GM21723 (cell line): Measurements from ENCODE around the gene FSTL5.

Experiments used
- ATAC-seq: cut with Tn5 transposase; IDR thresholded peaks from one replicate; pipeline ENCODE4 v1.9.1; 2021; ENCODE audit warnings: mild to moderate bottlenecking, moderate library complexity; ENCODE audit not compliant: unreplicated experiment

Gene FSTL5

DNA sequence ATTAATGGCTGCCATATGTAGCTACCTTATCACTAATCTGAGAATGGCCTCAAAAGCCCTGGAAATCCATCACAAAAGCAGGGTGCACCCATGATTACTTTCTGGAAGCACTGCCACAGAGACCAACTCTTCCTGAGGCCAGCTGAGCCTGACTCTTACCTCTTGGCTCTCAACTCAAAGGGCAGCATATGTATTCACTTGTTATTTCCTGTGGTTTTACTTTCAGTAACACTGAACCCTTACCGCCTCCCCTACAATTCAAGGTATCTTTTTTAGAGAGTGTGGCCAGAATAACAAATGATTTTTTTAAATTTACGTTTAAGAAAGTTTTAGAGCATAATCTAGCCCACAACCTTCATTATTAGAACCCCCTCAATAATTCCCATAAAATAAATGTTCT is 434.9 kb downstream of the FSTL5 start:
- no peak for ATAC-seq

DNA sequence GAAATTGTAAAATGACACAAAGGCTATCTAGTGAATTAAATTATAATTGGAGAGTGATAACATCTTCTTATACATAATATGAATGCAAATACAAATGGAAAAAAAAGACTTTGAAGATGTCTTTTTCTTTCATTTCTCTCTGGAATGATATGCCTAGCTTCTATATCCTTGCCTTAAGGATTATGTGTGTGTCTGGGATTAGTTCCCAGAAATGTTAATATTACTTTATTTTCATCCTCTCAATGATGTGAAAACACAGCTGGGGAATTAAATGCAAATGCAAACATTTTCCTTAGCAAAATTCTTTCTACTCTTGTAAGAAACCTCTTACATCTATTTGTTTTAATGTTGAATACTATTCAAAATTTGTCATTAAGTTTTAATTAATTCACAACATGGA is 441.9 kb downstream of the FSTL5 start:
- ATAC-seq: no peak

DNA sequence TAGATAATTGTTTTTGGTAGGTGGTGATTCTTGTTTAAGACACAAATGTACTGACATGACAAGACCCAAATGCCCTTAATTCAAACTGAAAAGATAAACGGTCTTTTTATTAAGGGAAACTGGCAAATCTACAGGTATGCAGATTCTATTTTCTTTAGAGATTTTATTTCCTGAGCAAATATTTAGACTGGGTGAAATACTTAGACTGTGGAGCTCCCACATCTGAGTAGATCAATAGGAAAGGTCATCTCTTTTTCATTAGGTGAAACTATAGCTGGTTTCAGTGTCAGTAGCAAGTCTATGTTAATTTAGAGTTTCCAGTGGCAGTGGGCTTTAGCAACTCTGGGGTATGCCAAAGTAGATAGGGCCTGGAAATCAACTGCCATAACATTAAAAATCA is 446.7 kb downstream of the FSTL5 start:
- ATAC-seq: no peak

DNA sequence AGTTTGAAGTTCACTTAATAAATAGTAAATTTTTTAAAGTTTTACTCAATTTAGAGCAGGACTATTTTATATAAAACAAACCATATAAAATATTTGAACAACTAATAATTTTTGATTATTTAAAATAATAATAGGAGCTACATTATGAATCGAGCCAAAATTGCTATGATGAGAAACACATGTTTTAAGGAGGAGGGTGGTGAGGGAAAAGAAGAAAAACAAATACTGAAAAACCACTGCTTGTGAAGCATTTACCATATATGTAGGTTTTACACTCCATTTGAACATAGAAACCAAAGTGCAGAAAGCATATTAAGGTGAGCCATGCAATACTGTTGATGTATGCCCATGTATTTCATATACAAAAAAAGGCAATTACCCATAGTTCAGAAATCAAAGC is 448.9 kb downstream of the FSTL5 start:
- ATAC-seq: no peak

- ATAC-seq: no peak
These were observed 449.6 kb downstream of the FSTL5 start for GRCh38 chr4:161714022-161714751.

- no peak for ATAC-seq
These were observed 459.1 kb downstream of the FSTL5 start for GRCh38 chr4:161704653-161705052.

DNA sequence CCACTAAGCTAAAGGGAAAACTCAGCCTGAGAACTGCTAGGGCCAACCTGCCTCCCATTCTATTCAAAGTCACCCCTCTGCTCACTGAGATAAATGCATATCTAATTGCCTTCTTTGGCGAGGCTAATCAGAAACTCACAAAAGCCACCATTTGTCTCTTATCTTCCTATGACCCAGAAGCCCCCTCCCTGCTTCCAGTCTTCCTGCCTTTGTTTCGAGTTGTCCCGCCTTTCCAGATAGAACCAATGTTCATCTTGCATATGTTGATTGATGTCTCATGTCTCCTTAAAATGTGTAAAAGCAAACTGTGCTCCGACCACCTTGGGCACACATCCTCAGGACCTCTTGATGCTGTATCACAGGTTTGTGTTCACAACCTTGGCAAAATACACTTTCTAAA is 459.8 kb downstream of the FSTL5 start:
- no peak for ATAC-seq

- ATAC-seq: no peak
These were observed 461.5 kb downstream of the FSTL5 start for GRCh38 chr4:161702287-161702686.

DNA sequence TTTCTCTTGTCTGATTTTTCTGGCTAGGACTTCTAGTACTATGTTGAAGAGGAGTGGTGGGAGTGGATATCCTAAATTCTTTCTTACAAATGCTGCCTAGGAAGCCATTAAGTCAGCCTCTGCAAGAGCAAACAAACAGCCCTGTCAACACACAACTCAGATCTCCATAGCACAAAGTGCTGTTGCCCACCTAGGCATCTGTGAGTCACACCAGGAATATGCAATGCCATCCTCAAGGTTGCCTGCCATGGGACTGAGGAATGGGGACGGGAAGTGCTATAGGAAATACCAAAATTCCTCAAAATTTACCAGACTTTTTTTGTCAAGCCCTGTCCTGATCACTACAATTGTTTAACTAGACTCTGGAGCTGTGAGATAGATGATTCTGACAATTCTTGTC is 466.9 kb downstream of the FSTL5 start:
- no peak for ATAC-seq

GRCh38 chr4:161680146-161680545 is 483.7 kb downstream of the FSTL5 start:
- ATAC-seq: no peak

- no peak for ATAC-seq
These were observed 499.1 kb downstream of the FSTL5 start for GRCh38 chr4:161664740-161665139.

GRCh38 chr4:161663844-161664243 is 500.0 kb downstream of the FSTL5 start:
- ATAC-seq: no peak

GRCh38 chr4:161658676-161659075 is 505.1 kb downstream of the FSTL5 start:
- no peak for ATAC-seq

DNA sequence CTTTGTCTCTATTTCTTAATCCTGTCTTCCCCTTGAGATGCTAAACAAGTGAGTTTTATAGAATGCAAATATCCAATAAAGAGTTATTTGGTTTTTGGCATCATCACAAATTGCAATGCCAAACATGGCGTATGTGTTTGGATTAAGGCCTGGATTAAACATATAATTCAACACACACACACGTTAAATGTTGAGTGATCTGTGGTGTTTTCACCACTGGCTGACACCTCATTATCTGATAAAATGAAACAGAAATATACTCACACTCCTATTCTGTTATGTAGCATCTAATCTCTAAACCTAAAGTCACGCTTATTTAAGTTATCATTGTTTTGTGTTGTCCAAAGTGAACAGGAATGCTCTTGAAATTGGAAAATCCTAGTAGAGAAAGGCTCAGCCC is 506.2 kb downstream of the FSTL5 start:
- ATAC-seq: no peak

DNA sequence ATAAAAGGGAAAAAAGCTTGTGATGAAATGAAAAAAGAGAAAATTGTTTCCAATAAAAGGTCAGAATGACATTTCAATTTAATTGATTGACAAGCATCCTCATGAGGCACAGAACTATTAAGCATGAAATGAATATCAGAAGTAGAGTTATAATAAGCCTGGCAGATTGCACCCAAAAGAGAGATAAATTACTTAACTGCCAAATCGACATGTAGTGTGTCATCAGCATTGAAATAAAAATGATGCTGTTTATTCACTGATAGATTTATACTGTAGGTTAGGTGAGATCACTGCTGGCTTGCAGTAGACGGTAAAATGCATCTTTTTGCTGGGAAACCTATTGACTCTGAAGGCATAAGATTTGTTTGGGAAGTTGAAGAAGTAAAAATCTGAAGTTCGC is 507.2 kb downstream of the FSTL5 start:
- ATAC-seq: no peak

GRCh38 chr4:161655148-161655547 is 508.7 kb downstream of the FSTL5 start:
- ATAC-seq: no peak

DNA sequence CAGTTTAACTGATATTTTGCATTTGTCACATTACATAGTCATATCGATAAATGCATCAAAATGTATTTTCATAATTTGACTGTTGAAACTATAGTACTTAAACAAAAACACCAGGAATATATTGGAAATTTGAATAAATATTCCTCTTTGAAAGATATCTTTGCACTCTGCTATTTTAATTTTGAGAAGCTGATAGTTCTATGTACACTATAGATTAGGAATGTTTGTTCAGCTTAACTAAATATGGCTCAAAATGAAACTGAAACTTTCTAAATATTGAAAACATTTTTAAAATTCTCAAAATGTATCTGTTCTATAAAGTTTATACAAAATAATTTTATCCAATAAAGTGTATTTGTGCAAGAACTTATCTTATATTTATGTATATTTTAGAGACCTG is 510.1 kb downstream of the FSTL5 start:
- ATAC-seq: no peak

DNA sequence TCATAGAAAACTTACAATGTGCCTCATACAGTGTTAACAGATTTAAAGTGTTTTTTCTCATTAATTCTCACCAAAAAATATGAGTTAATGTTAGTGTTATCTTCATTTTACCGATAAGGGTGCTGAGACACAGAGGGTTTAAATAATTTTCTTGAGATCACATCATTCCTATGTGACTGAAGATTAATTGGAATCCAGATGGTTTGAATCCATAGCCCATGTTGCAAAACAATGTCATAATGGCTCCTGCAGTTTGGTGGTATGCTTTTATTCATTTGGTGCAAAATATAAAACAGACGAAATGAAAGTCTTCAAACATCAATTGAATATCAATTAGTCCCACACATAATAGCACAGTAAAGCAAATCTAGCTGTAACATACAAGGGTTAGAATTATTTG is 512.2 kb downstream of the FSTL5 start:
- no peak for ATAC-seq

DNA sequence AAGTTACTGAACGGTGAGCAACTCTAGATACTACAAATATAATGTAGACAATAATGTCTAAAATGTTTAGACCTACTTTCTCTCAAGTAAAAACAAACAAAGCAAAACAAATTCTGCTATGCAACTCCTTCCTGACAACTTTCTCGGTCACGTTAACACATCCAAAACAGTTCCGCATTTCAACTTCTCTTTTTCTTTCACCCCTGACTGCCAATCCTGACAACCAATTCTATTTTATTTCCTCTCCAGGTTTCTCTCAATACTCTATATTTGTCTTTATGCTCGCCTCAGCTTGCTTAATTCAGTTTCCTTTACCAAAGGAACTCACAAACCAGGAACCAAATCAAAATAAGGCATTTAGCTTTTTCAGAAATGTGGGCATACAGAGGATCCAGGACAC is 513.0 kb downstream of the FSTL5 start:
- ATAC-seq: no peak

DNA sequence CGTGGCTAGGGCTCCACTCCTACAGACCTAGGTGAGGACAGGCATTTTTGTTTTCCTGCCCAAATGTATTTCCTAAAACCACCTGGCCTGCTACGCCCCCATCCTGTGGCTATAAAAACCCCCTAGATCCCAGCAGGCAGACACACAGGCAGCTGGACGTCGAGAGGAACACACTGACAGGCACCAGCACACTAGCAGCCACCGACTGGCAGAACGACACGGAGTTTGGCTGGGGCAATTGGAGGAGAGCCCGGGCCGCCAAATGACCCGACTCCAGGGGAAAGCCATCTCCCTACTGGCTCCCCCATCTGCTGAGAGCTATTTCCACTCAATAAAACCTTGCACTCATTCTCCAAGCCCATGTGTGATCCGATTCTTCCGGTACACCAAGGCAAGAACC is 516.0 kb downstream of the FSTL5 start:
- ATAC-seq: no peak

DNA sequence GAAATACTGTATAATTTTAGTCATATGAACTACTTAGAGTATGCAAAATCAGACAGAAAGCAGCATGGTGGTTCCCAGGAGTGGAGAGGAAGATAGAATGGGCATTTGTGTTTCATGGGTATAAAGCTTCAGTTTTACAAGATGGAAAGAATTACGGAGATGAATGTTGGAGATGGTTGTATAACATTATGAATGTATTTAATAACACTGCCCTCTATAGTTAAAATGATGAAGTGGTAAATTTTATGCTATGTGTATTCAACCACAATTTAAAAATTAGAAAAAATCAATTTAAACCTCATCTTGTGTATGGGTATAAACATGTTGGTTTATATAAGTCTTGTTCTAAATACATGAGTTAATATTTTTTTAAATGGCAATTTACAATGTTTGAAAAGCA is 521.1 kb downstream of the FSTL5 start:
- no peak for ATAC-seq

DNA sequence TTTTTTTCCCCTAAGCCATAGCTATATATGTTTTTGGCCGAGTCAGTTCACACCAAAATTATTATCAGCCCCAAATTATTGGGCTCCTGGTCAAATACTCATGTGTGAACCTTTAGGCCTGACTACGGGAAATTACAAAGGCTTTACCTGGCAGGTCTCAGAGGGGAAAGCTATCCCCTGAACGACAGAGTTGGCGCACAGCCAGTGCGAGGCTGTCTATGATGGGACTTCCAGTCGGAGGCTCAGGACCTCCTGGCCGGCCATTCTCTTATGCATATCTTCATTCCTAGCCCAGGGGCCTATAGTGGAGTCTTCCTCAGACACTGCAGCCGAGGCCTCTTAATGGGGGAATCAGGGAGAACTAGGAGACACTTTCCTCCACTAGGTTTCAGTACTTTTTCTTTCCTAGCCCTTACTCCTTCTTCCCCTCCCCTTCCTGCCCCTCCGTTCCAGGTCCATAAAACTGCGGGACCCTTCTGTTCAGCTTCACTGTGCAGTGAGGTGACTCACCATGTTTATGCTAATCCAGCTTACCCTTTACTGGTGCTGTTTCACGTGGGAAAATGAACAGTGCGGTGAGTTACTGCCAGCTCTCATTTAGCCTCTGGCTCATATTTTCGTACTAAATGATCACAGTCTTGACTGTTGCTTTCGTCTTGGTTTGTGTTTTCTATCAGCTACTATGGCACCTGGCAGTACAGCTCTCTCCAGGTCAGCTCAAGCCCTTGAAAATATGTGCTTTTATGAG is 533.9 kb downstream of the FSTL5 start:
- ATAC-seq: no peak
